Panc1 (cell line): Measurements from ENCODE around the gene INS. TPM values are rescaled to one million over a fixed set of nuclear protein-coding genes. Genes with fewer than 3 reads are reported as not detected.

Experiments
- ATAC-seq: fragments of 200-7000 bp; cut with Tn5 transposase; 2 replicates; pipeline ENCODE4 v1.9.1; 2020; ENCODE audit warnings: mild to moderate bottlenecking, moderate library complexity
- BruUV-seq: library from RNA; stranded (reverse); fragments of 400-500 nt; replicated peaks from 2 replicates; lab custom pipeline; 2021; lab: Mats Ljungman, UMichigan
- CTCF ChIA-PET: fragments of 300-600 bp; sonication (Branson Sonifier 250); formaldehyde crosslinking; loops from one replicate; lab custom pipeline; 2022; ENCODE audit warnings: antibody characterized with exemption; lab: Charles Lee
- POLR2A ChIA-PET: fragments of 300-600 bp; sonication (Branson Sonifier 250); formaldehyde crosslinking; loops from one replicate; lab custom pipeline; 2022; ENCODE audit warnings: antibody characterized with exemption; lab: Charles Lee
- DNase-seq: peaks from one replicate; pipeline ENCODE4 v3.0.0-alpha.2; 2010; ENCODE audit warnings: low read depth, low spot score
- H3K27ac ChIP-seq: 2 replicates; pipeline ENCODE4 v1.5.1; 2011; ENCODE audit warnings: mild to moderate bottlenecking, low read length, inconsistent platforms
- H3K27me3 ChIP-seq: fragments of 200-500 bp; sonication (Bioruptor generic); 2 replicates; pipeline ENCODE4 v1.6.0; 2014; ENCODE audit warnings: low read length, inconsistent platforms; ENCODE audit not compliant: control insufficient read depth, insufficient read depth
- H3K36me3 ChIP-seq: fragments of 200-500 bp; sonication (Bioruptor generic); 2 replicates; pipeline ENCODE4 v1.5.1; 2014; ENCODE audit warnings: inconsistent platforms, mild to moderate bottlenecking, low read length, moderate library complexity; ENCODE audit not compliant: control insufficient read depth, insufficient read depth
- H3K4me1 ChIP-seq: 2 replicates; pipeline ENCODE4 v1.5.1; 2011; ENCODE audit warnings: inconsistent platforms, mild to moderate bottlenecking, low read length, moderate library complexity; ENCODE audit not compliant: control insufficient read depth, insufficient read depth
- H3K4me3 ChIP-seq, 2 experiments: 2 replicates each; pipeline ENCODE4 v1.5.1; 2011 to 2012; ENCODE audit warnings: low read depth in 2 of 2, low read length in 2 of 2, mild to moderate bottlenecking in 2 of 2, inconsistent platforms in 1 of 2, moderate library complexity in 1 of 2
- H3K9me3 ChIP-seq: fragments of 200-500 bp; sonication (Bioruptor generic); 2 replicates; pipeline ENCODE4 v1.5.1; 2014; ENCODE audit warnings: low read depth, mild to moderate bottlenecking, inconsistent platforms, low read length, moderate library complexity; ENCODE audit not compliant: control insufficient read depth, insufficient read depth
- CTCF ChIP-seq: fragments of 450-650 bp; IDR thresholded peaks from 2 replicates; pipeline ENCODE4 v1.5.1; 2017; ENCODE audit warnings: mild to moderate bottlenecking
- POLR2AphosphoS5 ChIP-seq: IDR thresholded peaks from 2 replicates; pipeline ENCODE4 v1.6.1; 2012; ENCODE audit warnings: mild to moderate bottlenecking, low read depth, low read length, moderate library complexity
- REST ChIP-seq, 2 experiments: IDR thresholded peaks; 2 replicates each; pipeline ENCODE4 v1.6.1; 2011 to 2012; ENCODE audit warnings: low read depth in 2 of 2, control low read depth in 1 of 2, low read length in 1 of 2, mild to moderate bottlenecking in 1 of 2, moderate library complexity in 1 of 2; ENCODE audit not compliant: insufficient read depth in 1 of 2
- SIN3A ChIP-seq: IDR thresholded peaks from 2 replicates; pipeline ENCODE4 v1.6.1; 2012; ENCODE audit warnings: low read depth, mild to moderate bottlenecking, low read length, moderate library complexity, borderline replicate concordance; ENCODE audit not compliant: insufficient read depth
- TCF7L2 ChIP-seq: IDR thresholded peaks from 2 replicates; pipeline ENCODE4 v1.6.1; 2011; ENCODE audit warnings: mild to moderate bottlenecking, low read depth, low read length, inconsistent platforms
- in situ Hi-C: cut with HindIII; loops from 2 replicates; pipeline ENCODE4 v1.10.0; 2016; ENCODE audit warnings: low sequenced_read_pairs, low pct_unique_long_range_greater_than_20kb
- intact Hi-C: fragments of 100-400 bp; cut with micrococcal nuclease; formaldehyde crosslinking; loops from one replicate; pipeline ENCODE4 v1.10.0; 2022; ENCODE audit not compliant: unreplicated experiment
- total RNA-seq: library from RNA; stranded (reverse); gene quantifications from one replicate; pipeline ENCODE4 v1.2.1, GENCODE V29; 2021; ENCODE audit not compliant: unreplicated experiment

INS gene
- total RNA-seq, 1 experiment from 2014 or later, result not detected

- no peak for DNase-seq
- ChIA-PET POLR2A (no interaction called here), CTCF (interaction anchor here (0.9 kb wide), 1 partner anchor 9 kb away, joined by 3 read pairs; no protein-coding TSS in a partner anchor)
- TF ChIP-seq SIN3A (no peak), CTCF (no peak), POLR2AphosphoS5 (no peak), TCF7L2 (no peak), REST (IDR thresholded peaks at IDR 0.05; ENCODE audit: insufficient read depth in 1 of 2, low read depth in 2 of 2, low read length in 1 of 2) (no peak)
- no peak overlapping the region for H3K4me3 ChIP-seq
- H3K27me3 ChIP-seq, result no peaks in the 10 kb centered on the region
- H3K9me3 ChIP-seq, result no peaks in the 10 kb centered on the region
- intact Hi-C loops (no loop called here), in situ Hi-C loops (no loop called here)
- H3K4me1 ChIP-seq, result no peaks in the 10 kb centered on the region
- no peak overlapping the region for H3K27ac ChIP-seq
- no TSS peak for BruUV-seq
- no peak for ATAC-seq
- H3K36me3 ChIP-seq, result no peaks in the 10 kb centered on the region
Measured at GRCh38 chr11:2207212-2207611, 46.2 kb upstream of the INS start.

GRCh38 chr11:2205981-2206690 lies 45.1 kb upstream of the INS start:
- DNase-seq (no peak), ATAC-seq (no peak)
- Histone ChIP-seq H3K4me3 (no peak overlapping the region), H3K27me3 (no peaks in the 10 kb centered on the region), H3K36me3 (no peaks in the 10 kb centered on the region), H3K4me1 (no peaks in the 10 kb centered on the region), H3K9me3 (no peaks in the 10 kb centered on the region), H3K27ac (no peak overlapping the region)
- TF ChIP-seq CTCF, result no peak
- TF ChIP-seq TCF7L2, result no peak
- no peak for TF ChIP-seq SIN3A
- no peak for TF ChIP-seq REST (IDR thresholded peaks at IDR 0.05; ENCODE audit: insufficient read depth in 1 of 2, low read depth in 2 of 2, low read length in 1 of 2)
- TF ChIP-seq POLR2AphosphoS5, result no peak
- ChIA-PET POLR2A (no interaction called here), CTCF (interaction anchor here (0.9 kb wide), 1 partner anchor 8 kb away, joined by 3 read pairs; no protein-coding TSS in a partner anchor)
- intact Hi-C loops, result no loop called here
- no TSS peak for BruUV-seq
- in situ Hi-C loops, result no loop called here
